SK-N-SH treated with all-trans-retinoic acid at 6 μM for 48 hours (cell line): ENCODE measurements around the gene GALNT17.

Experiments
- ATAC-seq: fragments of 200-7000 bp; cut with Tn5 transposase; 3 replicates; pipeline ENCODE4 v1.9.1; 2020; ENCODE audit warnings: mild to moderate bottlenecking, moderate library complexity
- ARNTL ChIP-seq: fragments of 450-650 bp; formaldehyde crosslinking; IDR thresholded peaks from 2 replicates; pipeline ENCODE4 v1.5.0; 2020; ENCODE audit warnings: low read depth, mild to moderate bottlenecking, moderate library complexity, borderline replicate concordance
- BACH2 ChIP-seq: fragments of 250-450 bp; sonication (Bioruptor Pico); IDR thresholded peaks from 2 replicates; pipeline ENCODE4 v1.9.0; 2021; ENCODE audit warnings: mild to moderate bottlenecking, borderline replicate concordance
- CSDC2 ChIP-seq: fragments of 250-450 bp; sonication (Bioruptor Pico); IDR thresholded peaks from 2 replicates; pipeline ENCODE4 v1.5.0; 2020; ENCODE audit warnings: mild to moderate bottlenecking, moderate library complexity
- GLIS3 ChIP-seq: fragments of 250-450 bp; sonication (Bioruptor Pico); IDR thresholded peaks from 2 replicates; pipeline ENCODE4 v1.5.0; 2020; ENCODE audit warnings: mild to moderate bottlenecking, moderate library complexity
- ISL1 ChIP-seq: fragments of 250-450 bp; sonication (Bioruptor Pico); IDR thresholded peaks from 2 replicates; pipeline ENCODE4 v2.1.2; 2022; ENCODE audit warnings: mild to moderate bottlenecking, moderate library complexity
- OSR1 ChIP-seq: fragments of 250-450 bp; sonication (Bioruptor Pico); IDR thresholded peaks from 2 replicates; pipeline ENCODE4 v1.8.0; 2022; ENCODE audit warnings: moderate library complexity, mild to moderate bottlenecking, inconsistent platforms
- PPARA ChIP-seq: fragments of 250-450 bp; sonication (Bioruptor Pico); IDR thresholded peaks from 2 replicates; pipeline ENCODE4 v1.5.0; 2020; ENCODE audit warnings: mild to moderate bottlenecking, borderline replicate concordance
- RARB ChIP-seq: fragments of 250-450 bp; sonication (Bioruptor Pico); IDR thresholded peaks from 2 replicates; pipeline ENCODE4 v1.8.0; 2021; ENCODE audit warnings: mild to moderate bottlenecking, moderate library complexity
- SNAI2 ChIP-seq: fragments of 250-450 bp; sonication (Bioruptor Pico); IDR thresholded peaks from 2 replicates; pipeline ENCODE4 v1.5.0; 2020; ENCODE audit warnings: mild to moderate bottlenecking, moderate library complexity
- TCF4 ChIP-seq: fragments of 250-450 bp; sonication (Bioruptor Pico); IDR thresholded peaks from 2 replicates; pipeline ENCODE4 v1.8.0; 2021; ENCODE audit warnings: mild to moderate bottlenecking, moderate library complexity, borderline replicate concordance
- TOX ChIP-seq: fragments of 250-450 bp; sonication (Bioruptor Pico); IDR thresholded peaks from 2 replicates; pipeline ENCODE4 v1.8.0; 2021; ENCODE audit warnings: mild to moderate bottlenecking, moderate library complexity, borderline replicate concordance
- ZC3H10 ChIP-seq: fragments of 250-450 bp; sonication (Bioruptor Pico); IDR thresholded peaks from 2 replicates; pipeline ENCODE4 v1.5.1; 2021; ENCODE audit warnings: mild to moderate bottlenecking, moderate library complexity
- ZFP3 ChIP-seq: fragments of 250-450 bp; sonication (Bioruptor Pico); IDR thresholded peaks from 2 replicates; pipeline ENCODE4 v1.5.0; 2020; ENCODE audit warnings: mild to moderate bottlenecking, moderate library complexity
- ZFP30 ChIP-seq: fragments of 450-650 bp; formaldehyde crosslinking; IDR thresholded peaks from 2 replicates; pipeline ENCODE4 v1.5.0; 2022; ENCODE audit warnings: mild to moderate bottlenecking, moderate library complexity
- ZNF565 ChIP-seq: fragments of 450-650 bp; formaldehyde crosslinking; conservative IDR thresholded peaks from 2 replicates; pipeline ENCODE4 v1.5.0; 2020; ENCODE audit warnings: low read depth, mild to moderate bottlenecking, moderate library complexity
- ZNF70 ChIP-seq: fragments of 450-650 bp; formaldehyde crosslinking; IDR thresholded peaks from 2 replicates; pipeline ENCODE4 v1.5.0; 2020; ENCODE audit warnings: mild to moderate bottlenecking, moderate library complexity
- ZNF8 ChIP-seq: fragments of 450-650 bp; formaldehyde crosslinking; IDR thresholded peaks from 2 replicates; pipeline ENCODE4 v1.5.0; 2020; ENCODE audit warnings: mild to moderate bottlenecking, moderate library complexity
- TF ChIP-seq, protein P1 (sequence below): fragments of 250-450 bp; sonication (Bioruptor Pico); IDR thresholded peaks from 2 replicates; pipeline ENCODE4 v1.8.0; 2021; ENCODE audit warnings: low read depth, mild to moderate bottlenecking, moderate library complexity, borderline replicate concordance
- TF ChIP-seq, protein P2 (sequence below): fragments of 250-450 bp; sonication (Bioruptor Pico); IDR thresholded peaks from 2 replicates; pipeline ENCODE4 v1.5.1; 2020; ENCODE audit warnings: low read depth, mild to moderate bottlenecking, moderate library complexity
- TF ChIP-seq, protein P3 (sequence below): fragments of 250-450 bp; sonication (Bioruptor Pico); IDR thresholded peaks from 2 replicates; pipeline ENCODE4 v1.8.0; 2020; ENCODE audit warnings: mild to moderate bottlenecking, moderate library complexity, borderline replicate concordance
- TF ChIP-seq, protein P4 (sequence below): fragments of 250-450 bp; sonication (Bioruptor Pico); IDR thresholded peaks from 2 replicates; pipeline ENCODE4 v1.5.1; 2021; ENCODE audit warnings: mild to moderate bottlenecking, moderate library complexity

GALNT17 gene

DNA sequence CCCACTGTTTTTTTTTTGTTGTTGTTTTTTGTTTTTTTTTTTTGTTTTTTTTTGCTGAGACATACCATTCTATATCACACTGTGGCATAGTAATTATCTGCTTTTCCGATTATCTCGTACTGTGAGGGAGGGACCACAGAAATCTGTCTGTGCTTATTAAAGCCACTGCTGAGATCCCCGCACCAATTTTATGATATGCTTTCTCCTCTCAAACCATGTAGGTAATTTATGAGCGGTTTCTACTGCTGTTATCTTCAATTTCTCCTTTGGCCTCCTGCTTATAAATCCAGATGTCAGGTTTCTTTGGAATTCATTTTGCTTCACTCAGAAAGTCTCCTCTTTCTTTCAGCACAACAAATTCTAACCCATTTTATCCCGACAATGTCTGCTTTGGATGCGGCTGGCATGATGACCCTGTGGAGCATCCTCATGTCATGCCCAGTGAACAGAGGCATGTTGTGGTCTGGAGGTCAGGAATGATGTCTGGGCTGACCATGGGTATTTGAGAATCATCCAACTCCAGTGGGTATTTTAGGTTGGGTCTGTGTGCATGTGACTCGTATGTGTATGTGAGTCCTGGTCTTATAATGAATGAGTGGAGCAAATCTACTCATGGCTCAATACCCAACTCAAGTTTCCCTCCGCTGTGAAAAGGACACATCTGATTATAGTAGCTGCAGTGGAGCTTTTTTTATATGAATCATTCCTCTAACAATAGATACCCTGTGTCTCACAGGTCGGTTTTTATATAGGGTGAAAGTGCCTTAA, 213.4 kb downstream of the GALNT17 start (continued):
- TF ChIP-seq, protein P1, sequence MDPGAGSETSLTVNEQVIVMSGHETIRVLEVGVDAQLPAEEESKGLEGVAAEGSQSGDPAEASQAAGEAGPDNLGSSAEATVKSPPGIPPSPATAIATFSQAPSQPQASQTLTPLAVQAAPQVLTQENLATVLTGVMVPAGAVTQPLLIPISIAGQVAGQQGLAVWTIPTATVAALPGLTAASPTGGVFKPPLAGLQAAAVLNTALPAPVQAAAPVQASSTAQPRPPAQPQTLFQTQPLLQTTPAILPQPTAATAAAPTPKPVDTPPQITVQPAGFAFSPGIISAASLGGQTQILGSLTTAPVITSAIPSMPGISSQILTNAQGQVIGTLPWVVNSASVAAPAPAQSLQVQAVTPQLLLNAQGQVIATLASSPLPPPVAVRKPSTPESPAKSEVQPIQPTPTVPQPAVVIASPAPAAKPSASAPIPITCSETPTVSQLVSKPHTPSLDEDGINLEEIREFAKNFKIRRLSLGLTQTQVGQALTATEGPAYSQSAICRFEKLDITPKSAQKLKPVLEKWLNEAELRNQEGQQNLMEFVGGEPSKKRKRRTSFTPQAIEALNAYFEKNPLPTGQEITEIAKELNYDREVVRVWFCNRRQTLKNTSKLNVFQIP (CRISPR knock-in tag), result no peak
- no peak for TF ChIP-seq CSDC2 (CRISPR knock-in tag)
- TF ChIP-seq ISL1 (CRISPR knock-in tag), result no peak
- no peak for TF ChIP-seq BACH2 (CRISPR knock-in tag)
- TF ChIP-seq SNAI2 (CRISPR knock-in tag), result no peak
- no peak for TF ChIP-seq ARNTL (CRISPR knock-in tag)
- no peak for TF ChIP-seq ZNF70 (CRISPR knock-in tag)
- TF ChIP-seq TOX (CRISPR knock-in tag), result no peak
- no peak for TF ChIP-seq TCF4 (CRISPR knock-in tag)
- no peak for TF ChIP-seq ZFP3
- TF ChIP-seq, all 23 proteins: peak for 0

DNA sequence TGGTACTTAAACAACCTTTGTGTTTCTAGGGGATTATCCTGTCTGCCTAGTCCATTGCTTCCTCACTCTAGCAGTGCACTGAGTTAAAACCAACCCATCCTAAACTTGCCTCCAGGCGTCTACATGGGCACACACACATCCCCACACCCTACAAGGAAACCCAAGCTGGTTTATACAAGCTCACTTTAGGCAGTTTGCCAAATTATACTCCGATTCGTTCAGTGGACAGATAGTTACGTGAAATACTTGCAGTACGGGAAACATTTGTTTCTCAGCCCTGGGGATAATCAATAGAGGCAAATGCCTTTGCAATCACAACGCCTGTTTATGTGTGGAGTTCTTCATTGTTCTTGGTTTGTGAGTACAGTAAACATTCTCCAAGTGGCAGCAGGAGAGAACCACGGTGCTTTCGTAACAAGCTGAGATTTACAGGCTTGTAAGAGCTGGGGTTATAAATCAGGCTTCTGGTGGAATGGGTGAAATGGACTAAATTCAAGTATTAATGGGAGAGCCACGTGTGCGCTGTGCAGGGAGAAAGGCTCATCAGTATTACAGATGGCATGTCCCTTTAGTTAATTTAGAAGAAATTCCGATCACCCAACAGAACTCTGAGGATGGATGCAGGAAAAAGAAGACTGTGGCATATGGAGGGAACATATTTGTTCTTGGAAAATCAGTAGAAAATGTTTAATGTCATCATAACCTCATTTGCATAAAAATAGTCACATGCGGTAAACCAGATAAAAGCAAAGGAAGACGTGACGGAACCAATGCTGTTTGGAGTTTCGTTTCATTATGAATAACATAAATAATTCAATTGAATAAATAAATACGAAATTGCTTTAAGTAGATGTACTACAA, 217.1 kb downstream of the GALNT17 start:
- no peak for ATAC-seq
- no peak for TF ChIP-seq SNAI2 (CRISPR knock-in tag)
- no peak for TF ChIP-seq ZC3H10 (CRISPR knock-in tag)
- TF ChIP-seq ZFP3, result no peak
- no peak for TF ChIP-seq OSR1
- TF ChIP-seq, protein P2, sequence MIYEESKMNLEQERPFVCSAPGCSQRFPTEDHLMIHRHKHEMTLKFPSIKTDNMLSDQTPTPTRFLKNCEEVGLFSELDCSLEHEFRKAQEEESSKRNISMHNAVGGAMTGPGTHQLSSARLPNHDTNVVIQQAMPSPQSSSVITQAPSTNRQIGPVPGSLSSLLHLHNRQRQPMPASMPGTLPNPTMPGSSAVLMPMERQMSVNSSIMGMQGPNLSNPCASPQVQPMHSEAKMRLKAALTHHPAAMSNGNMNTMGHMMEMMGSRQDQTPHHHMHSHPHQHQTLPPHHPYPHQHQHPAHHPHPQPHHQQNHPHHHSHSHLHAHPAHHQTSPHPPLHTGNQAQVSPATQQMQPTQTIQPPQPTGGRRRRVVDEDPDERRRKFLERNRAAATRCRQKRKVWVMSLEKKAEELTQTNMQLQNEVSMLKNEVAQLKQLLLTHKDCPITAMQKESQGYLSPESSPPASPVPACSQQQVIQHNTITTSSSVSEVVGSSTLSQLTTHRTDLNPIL (CRISPR knock-in tag), result no peak
- TF ChIP-seq GLIS3 (CRISPR knock-in tag), result no peak
- no peak for TF ChIP-seq ISL1 (CRISPR knock-in tag)
- TF ChIP-seq, protein P1 (CRISPR knock-in tag), result no peak
- no peak for TF ChIP-seq BACH2 (CRISPR knock-in tag)
- TF ChIP-seq RARB (CRISPR knock-in tag), result no peak
- no peak for TF ChIP-seq ZNF70 (CRISPR knock-in tag)
- no peak for TF ChIP-seq ZNF8 (CRISPR knock-in tag)

DNA sequence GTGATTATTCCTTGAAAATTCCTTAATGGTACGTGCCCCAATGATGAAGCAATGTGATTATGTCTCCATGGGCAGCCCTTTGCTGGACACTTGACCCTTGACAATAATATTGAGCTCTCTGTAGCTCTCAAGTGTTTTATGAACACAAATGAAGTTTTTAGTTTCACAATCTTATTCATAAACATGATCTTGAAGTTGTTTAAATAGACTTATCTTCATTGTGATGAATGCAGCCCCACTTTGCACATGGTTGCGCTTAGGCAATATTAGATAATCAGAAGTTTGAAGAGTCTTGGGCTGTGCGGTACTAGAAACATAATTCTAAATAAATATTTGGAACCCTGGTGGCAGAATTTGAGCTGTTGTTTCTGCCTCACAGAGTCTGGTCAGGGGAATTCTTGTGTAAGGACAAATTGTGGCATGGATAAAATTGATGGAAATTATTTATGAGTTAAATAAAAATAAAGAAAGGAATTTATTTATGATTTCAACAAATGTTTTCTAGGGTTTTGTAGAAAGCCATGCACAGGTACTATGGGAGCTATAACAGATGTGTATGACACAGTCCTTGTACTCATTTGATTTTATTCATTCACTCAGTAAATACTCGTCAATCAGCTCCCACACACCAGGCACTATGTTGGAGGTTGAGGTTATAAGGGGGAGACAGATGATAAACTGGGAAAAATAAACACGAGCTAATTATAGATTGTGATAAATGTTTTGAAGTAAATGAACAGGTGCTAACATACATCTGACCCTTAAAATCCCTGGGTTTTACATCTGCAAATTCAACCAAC, 217.9 kb downstream of the GALNT17 start:
- no peak for ATAC-seq
- TF ChIP-seq OSR1 (no peak), ZFP3 (no peak), ZNF8 (CRISPR knock-in tag) (no peak), ISL1 (CRISPR knock-in tag) (no peak), PPARA (CRISPR knock-in tag) (no peak), TOX (CRISPR knock-in tag) (no peak), CSDC2 (CRISPR knock-in tag) (no peak), ZNF565 (CRISPR knock-in tag) (no peak), ARNTL (CRISPR knock-in tag) (no peak), ZC3H10 (CRISPR knock-in tag) (no peak), TCF4 (CRISPR knock-in tag) (no peak), ZFP30 (CRISPR knock-in tag) (no peak), SNAI2 (CRISPR knock-in tag) (no peak), ZNF70 (CRISPR knock-in tag) (no peak)
- TF ChIP-seq, protein P3, sequence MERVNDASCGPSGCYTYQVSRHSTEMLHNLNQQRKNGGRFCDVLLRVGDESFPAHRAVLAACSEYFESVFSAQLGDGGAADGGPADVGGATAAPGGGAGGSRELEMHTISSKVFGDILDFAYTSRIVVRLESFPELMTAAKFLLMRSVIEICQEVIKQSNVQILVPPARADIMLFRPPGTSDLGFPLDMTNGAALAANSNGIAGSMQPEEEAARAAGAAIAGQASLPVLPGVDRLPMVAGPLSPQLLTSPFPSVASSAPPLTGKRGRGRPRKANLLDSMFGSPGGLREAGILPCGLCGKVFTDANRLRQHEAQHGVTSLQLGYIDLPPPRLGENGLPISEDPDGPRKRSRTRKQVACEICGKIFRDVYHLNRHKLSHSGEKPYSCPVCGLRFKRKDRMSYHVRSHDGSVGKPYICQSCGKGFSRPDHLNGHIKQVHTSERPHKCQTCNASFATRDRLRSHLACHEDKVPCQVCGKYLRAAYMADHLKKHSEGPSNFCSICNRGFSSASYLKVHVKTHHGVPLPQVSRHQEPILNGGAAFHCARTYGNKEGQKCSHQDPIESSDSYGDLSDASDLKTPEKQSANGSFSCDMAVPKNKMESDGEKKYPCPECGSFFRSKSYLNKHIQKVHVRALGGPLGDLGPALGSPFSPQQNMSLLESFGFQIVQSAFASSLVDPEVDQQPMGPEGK (CRISPR knock-in tag), result no peak
- TF ChIP-seq, protein P1 (CRISPR knock-in tag), result no peak
- TF ChIP-seq, protein P4, sequence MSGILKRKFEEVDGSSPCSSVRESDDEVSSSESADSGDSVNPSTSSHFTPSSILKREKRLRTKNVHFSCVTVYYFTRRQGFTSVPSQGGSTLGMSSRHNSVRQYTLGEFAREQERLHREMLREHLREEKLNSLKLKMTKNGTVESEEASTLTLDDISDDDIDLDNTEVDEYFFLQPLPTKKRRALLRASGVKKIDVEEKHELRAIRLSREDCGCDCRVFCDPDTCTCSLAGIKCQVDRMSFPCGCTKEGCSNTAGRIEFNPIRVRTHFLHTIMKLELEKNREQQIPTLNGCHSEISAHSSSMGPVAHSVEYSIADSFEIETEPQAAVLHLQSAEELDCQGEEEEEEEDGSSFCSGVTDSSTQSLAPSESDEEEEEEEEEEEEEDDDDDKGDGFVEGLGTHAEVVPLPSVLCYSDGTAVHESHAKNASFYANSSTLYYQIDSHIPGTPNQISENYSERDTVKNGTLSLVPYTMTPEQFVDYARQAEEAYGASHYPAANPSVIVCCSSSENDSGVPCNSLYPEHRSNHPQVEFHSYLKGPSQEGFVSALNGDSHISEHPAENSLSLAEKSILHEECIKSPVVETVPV (CRISPR knock-in tag), result no peak
